Right lobe of liver (tissue), 6 donors: Measurements from ENCODE around the gene TMEM51. TPM values are rescaled to one million over a fixed set of nuclear protein-coding genes. Genes with fewer than 3 reads are reported as not detected.

Source experiments
- ATAC-seq, 4 donors: fragments of 200-7000 bp; cut with Tn5 transposase; one replicate each; pipeline ENCODE4 v1.9.1; 2020; ENCODE audit warnings: mild to moderate bottlenecking in 4 of 4, moderate library complexity in 4 of 4
- DNase-seq, 3 donors: peaks; one replicate each; pipeline ENCODE4 v3.0.0-alpha.2; 2020
- H3K27ac ChIP-seq, 3 donors: fragments of 200-600 bp; one replicate each; pipeline ENCODE4 v1.8.0; 2022
- H3K27me3 ChIP-seq, 2 donors: fragments of 200-600 bp; one replicate each; pipeline ENCODE4 v1.8.0; 2022
- H3K36me3 ChIP-seq, 4 donors: fragments of 200-600 bp; sonication (generic) in 1 of 4; one replicate each; pipeline versions ENCODE4 v1.5.1 to v1.8.0; 2017 to 2022; ENCODE audit warnings: control low read depth in 1 of 4
- H3K4me1 ChIP-seq, 4 donors: fragments of 200-600 bp; sonication (generic) in 1 of 4; one replicate each; pipeline versions ENCODE4 v1.5.1 to v1.8.0; 2017 to 2022; ENCODE audit warnings: control low read depth in 1 of 4
- H3K4me3 ChIP-seq, 3 donors: fragments of 200-600 bp; one replicate each; pipeline ENCODE4 v1.8.0; 2022
- H3K9me3 ChIP-seq, 4 donors: fragments of 200-600 bp; sonication (generic) in 1 of 4; one replicate each; pipeline versions ENCODE4 v1.5.1 to v1.8.0; 2017 to 2022; ENCODE audit warnings: control low read depth in 1 of 4
- CTCF ChIP-seq, 4 donors: fragments of 200-600 bp in 3 of 4; fragments of 450-650 bp in 1 of 4; IDR thresholded peaks; one replicate each; pipeline versions ENCODE4 v1.5.1 to v1.8.0; 2016 to 2022; ENCODE audit warnings: antibody characterized with exemption in 4 of 4, mild to moderate bottlenecking in 2 of 4
- POLR2A ChIP-seq: fragments of 450-650 bp; IDR thresholded peaks from one replicate; pipeline ENCODE4 v1.6.1; 2017; ENCODE audit warnings: antibody characterized with exemption, mild to moderate bottlenecking
- WGBS: methylation state at CpG from one replicate; pipeline ENCODE4 v1.1.6; 2018; ENCODE audit warnings: low coverage, low lambda C conversion rate; ENCODE audit not compliant: insufficient coverage; ENCODE audit errors: missing lambda C conversion rate; 5-methylcytosine and 5-hydroxymethylcytosine counted together
- intact Hi-C, 2 donors: fragments of 100-400 bp; cut with DNase I; formaldehyde crosslinking; loops; one replicate each; pipeline versions ENCODE4 v1.11.2 to v1.14.1; 2022
- total RNA-seq, 6 experiments: library from RNA; depleted of rRNA in 2 of 6; stranded (reverse); fragments of >200 nt in 2 of 6; fragmentation: NEBNext Ultra II Directional in 3 of 6; extraction: Animal tissue kit (Norgen Biotek cat#: 25700) in 3 of 6; gene quantifications; one replicate each; pipeline versions ENCODE4 v1.1.0 to v1.2.4, GENCODE V29; 2016 to 2023
- donor health status: DM: no; HTN: yes; CAD: no.
- donor health status: DM: no; HTN: no; CAD: no.
- donor health status: DM: no; HTN: no; CAD: no.
- donor health status: DM: no; HTN: yes; CAD: no.
- donor health status: DM: no; HTN: yes; CAD: no.

TMEM51 gene
- total RNA-seq, 6 experiments from 2014 or later, result 1.3 to 5.4 (median 1.9) TPM

DNA sequence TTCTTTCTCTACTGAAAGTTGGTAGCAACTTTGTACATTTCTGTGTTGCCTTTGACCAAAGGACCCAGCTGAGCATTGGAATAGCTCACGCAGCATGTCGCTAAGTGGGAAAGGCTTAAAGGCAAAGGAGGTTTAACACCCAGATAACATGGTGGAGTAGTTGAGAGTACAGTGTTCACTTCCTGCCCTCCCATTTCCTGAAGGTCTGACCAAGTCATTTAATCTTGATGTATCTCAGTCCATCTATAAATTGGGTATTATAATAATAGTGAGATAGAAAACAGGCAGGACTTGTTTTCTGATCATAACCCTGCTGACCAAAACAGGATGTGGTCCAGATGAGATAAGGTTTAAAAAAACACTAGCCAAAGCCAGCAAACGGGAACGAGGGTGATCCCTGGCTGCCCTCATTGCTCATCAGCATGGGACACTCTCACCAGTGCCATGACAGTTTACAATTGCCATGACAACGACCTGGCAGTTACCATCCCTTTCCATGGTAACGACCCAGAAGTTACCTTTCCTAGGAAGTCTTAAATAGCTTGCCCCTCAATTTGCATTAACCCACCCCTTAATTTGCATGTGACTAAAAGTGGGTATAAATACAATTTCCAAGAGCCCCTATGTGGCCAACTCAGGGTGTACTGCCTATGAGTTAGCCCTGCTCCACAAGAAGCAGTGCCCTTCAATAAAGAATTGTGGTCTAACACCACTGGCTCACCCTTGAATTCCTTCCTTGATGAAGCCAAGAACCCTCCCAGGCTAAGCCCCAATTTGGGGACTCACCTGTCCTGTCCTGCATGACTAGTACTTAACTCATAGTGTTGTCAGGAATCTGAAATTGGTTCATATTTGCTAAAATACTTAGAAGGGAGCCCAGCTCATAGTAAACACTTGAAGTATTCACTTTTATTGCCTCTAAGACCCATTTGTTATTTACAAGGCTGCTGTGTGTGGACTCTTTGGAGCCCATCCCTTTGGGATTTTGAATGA lies 65.0 kb downstream of the TMEM51 start:
- H3K36me3 ChIP-seq, result no peaks in the 10 kb centered on the region
- TF ChIP-seq POLR2A (no peak), CTCF (IDR thresholded peaks at IDR 0.05) (no peak)
- H3K4me3 ChIP-seq, result no peak overlapping the region
- WGBS, result 45% methylated on average over 6 of the region's 6 CpGs
- no peak overlapping the region for H3K27ac ChIP-seq
- H3K4me1 ChIP-seq, result peaks cover 0 to 3% (median 0%) of the 10 kb centered on the region in 4 donors
- ATAC-seq, result peak; percentile 62 to 81 (median 70)
- peaks cover 0 to 10% of the 10 kb centered on the region in 2 donors for H3K27me3 ChIP-seq
- H3K9me3 ChIP-seq, result no peaks in the 10 kb centered on the region
- intact Hi-C loops, result no loop called here
- no peak for DNase-seq

GRCh38 chr1:15219280-15220023 lies 65.9 kb downstream of the TMEM51 start:
- no peak for TF ChIP-seq CTCF (IDR thresholded peaks at IDR 0.05)
- TF ChIP-seq POLR2A, result no peak
- peaks cover 0 to 10% of the 10 kb centered on the region in 2 donors for H3K27me3 ChIP-seq
- no peak overlapping the region for H3K4me3 ChIP-seq
- no peaks in the 10 kb centered on the region for H3K36me3 ChIP-seq
- intact Hi-C loops, result no loop called here
- 92% methylated on average over 6 of the region's 22 CpGs for WGBS
- no peak for DNase-seq
- no peaks in the 10 kb centered on the region for H3K9me3 ChIP-seq
- peaks cover 0 to 3% (median 0%) of the 10 kb centered on the region in 4 donors for H3K4me1 ChIP-seq
- no peak for ATAC-seq
- no peak overlapping the region for H3K27ac ChIP-seq

GRCh38 chr1:15220024-15220392 lies 66.5 kb downstream of the TMEM51 start:
- H3K4me3 ChIP-seq, result no peak overlapping the region
- intact Hi-C loops, result no loop called here
- TF ChIP-seq CTCF (IDR thresholded peaks at IDR 0.05), result no peak
- TF ChIP-seq POLR2A, result no peak
- H3K27ac ChIP-seq, result no peak overlapping the region
- no peaks in the 10 kb centered on the region for H3K9me3 ChIP-seq
- WGBS, result 66% methylated on average over 8 of the region's 12 CpGs
- DNase-seq, result no peak
- H3K4me1 ChIP-seq, result peaks cover 0 to 3% (median 0%) of the 10 kb centered on the region in 4 donors
- H3K27me3 ChIP-seq, result peaks cover 0 to 10% of the 10 kb centered on the region in 2 donors
- no peak for ATAC-seq
- H3K36me3 ChIP-seq, result no peaks in the 10 kb centered on the region

DNA sequence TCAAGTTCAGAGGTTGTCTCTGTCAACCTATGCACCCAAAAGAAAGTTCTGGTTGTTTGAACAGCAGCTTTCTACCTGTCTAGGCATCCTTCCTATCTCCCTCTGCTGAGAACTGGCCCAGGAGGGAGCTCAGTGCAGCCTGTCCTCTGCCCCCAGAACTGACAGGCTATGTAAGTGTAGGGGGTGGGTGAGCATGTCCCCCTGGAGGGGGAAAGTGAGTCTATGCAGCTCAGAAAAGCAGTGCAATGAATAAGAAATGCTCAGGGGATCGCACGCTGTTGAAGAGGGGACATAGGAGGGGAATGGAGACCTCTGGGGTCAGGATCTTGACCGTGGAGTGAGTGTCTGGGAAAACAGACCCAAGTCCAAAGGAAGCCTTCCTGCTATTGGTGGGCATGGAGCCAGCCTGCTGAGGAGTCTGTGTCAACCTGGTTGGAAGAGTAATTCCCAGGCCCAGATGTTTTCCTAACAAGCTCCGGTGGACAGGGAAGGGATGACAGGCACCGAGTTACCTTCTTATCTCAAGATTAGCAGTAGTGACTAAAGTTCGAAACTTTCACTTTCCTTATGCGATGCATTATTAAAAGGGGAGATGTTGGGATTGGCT lies 67.4 kb downstream of the TMEM51 start:
- intact Hi-C loops, result no loop called here
- Histone ChIP-seq H3K36me3 (no peaks in the 10 kb centered on the region), H3K9me3 (no peaks in the 10 kb centered on the region), H3K4me1 (peaks cover 0 to 3% (median 0%) of the 10 kb centered on the region in 4 donors), H3K27ac (no peak overlapping the region), H3K27me3 (peaks cover 0 to 10% of the 10 kb centered on the region in 2 donors), H3K4me3 (no peak overlapping the region)
- no peak for ATAC-seq
- 33% methylated on average over 4 of the region's 7 CpGs for WGBS
- no peak for DNase-seq
- no peak for TF ChIP-seq POLR2A
- no peak for TF ChIP-seq CTCF (IDR thresholded peaks at IDR 0.05)
